Measurements from ENCODE around the gene MBD4. TPM values are rescaled to one million over a fixed set of nuclear protein-coding genes. Genes with fewer than 3 reads are reported as not detected.

Gene MBD4
- total RNA-seq, 2 donors from 2014 or later = 20.6 to 34.0 TPM

DNA sequence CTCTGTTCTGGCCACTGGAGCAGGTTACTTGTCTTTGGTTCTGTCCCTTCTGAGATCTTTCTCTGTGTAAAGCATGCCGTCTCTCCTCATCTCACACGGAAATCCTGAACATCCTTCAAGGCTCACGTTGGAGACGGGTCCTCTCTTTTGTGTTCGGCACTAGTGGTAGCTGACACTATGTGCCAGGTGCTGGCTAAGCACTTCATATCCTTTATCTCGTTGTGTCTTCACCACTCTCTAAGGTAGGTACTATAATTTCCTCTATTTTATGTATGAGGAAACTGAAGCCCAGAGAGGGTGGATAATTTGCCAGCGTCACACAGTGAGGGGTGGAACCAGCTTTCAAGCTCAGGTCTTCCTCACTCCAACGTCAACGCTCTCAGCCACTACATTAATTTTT, 1.5 kb upstream of the MBD4 start:
- H3K9me3 ChIP-seq = no peaks in the 10 kb centered on the region
- H3K4me3 ChIP-seq = no peak overlapping the region
- no peak for TF ChIP-seq POLR2AphosphoS5 (IDR thresholded peaks at IDR 0.05)
- no peak for TF ChIP-seq POLR2A (IDR thresholded peaks at IDR 0.05)
- TF ChIP-seq, protein P1, sequence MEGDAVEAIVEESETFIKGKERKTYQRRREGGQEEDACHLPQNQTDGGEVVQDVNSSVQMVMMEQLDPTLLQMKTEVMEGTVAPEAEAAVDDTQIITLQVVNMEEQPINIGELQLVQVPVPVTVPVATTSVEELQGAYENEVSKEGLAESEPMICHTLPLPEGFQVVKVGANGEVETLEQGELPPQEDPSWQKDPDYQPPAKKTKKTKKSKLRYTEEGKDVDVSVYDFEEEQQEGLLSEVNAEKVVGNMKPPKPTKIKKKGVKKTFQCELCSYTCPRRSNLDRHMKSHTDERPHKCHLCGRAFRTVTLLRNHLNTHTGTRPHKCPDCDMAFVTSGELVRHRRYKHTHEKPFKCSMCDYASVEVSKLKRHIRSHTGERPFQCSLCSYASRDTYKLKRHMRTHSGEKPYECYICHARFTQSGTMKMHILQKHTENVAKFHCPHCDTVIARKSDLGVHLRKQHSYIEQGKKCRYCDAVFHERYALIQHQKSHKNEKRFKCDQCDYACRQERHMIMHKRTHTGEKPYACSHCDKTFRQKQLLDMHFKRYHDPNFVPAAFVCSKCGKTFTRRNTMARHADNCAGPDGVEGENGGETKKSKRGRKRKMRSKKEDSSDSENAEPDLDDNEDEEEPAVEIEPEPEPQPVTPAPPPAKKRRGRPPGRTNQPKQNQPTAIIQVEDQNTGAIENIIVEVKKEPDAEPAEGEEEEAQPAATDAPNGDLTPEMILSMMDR (IDR thresholded peaks at IDR 0.05) = no peak
- H3K36me3 ChIP-seq = no peaks in the 10 kb centered on the region
- no peak for DNase-seq (ENCODE audit: low spot score)
- WGBS = 30% methylated on average over 9 of the region's 9 CpGs
- peaks cover 8% of the 10 kb centered on the region for H3K4me1 ChIP-seq (replicated peaks)
- no peaks in the 10 kb centered on the region for H3K27me3 ChIP-seq (replicated peaks; ENCODE audit: insufficient read depth)
- H3K27ac ChIP-seq = peak overlapping the region; percentile 81 to 84
- intact Hi-C loops (cut with DNase I) = no loop called here

GRCh38 chr3:129440618-129441190, 956 bp upstream of the MBD4 start:
- no peaks in the 10 kb centered on the region for H3K36me3 ChIP-seq
- intact Hi-C loops (cut with DNase I) = no loop called here
- H3K27ac ChIP-seq = peak overlapping the region; percentile 81 to 84
- no peaks in the 10 kb centered on the region for H3K27me3 ChIP-seq (replicated peaks; ENCODE audit: insufficient read depth)
- no peak for TF ChIP-seq POLR2AphosphoS5 (IDR thresholded peaks at IDR 0.05)
- TF ChIP-seq, protein P1 (IDR thresholded peaks at IDR 0.05) = no peak
- TF ChIP-seq POLR2A (IDR thresholded peaks at IDR 0.05) = no peak
- WGBS = 4% methylated on average over 9 of the region's 9 CpGs
- peak overlapping the region; percentile 58 to 68 for H3K4me3 ChIP-seq
- H3K9me3 ChIP-seq = no peaks in the 10 kb centered on the region
- H3K4me1 ChIP-seq (replicated peaks) = peaks cover 11% of the 10 kb centered on the region
- no peak for DNase-seq (ENCODE audit: low spot score)

GRCh38 chr3:129439226-129439816, 427 bp downstream of the MBD4 start:
- H3K4me1 ChIP-seq (replicated peaks) = peaks cover 17% of the 10 kb centered on the region
- peak overlapping the region; percentile 81 to 84 for H3K27ac ChIP-seq
- H3K4me3 ChIP-seq = peak overlapping the region; percentile 58 to 68
- no peaks in the 10 kb centered on the region for H3K9me3 ChIP-seq
- no peaks in the 10 kb centered on the region for H3K36me3 ChIP-seq
- DNase-seq (ENCODE audit: low spot score) = peak; percentile 24
- 0% methylated on average over 15 of the region's 17 CpGs for WGBS
- intact Hi-C loops (cut with DNase I) = no loop called here
- TF ChIP-seq POLR2A (IDR thresholded peaks at IDR 0.05) (no peak), POLR2AphosphoS5 (IDR thresholded peaks at IDR 0.05) (no peak)
- TF ChIP-seq, protein P1 (IDR thresholded peaks at IDR 0.05) = no peak
- H3K27me3 ChIP-seq (replicated peaks; ENCODE audit: insufficient read depth) = no peaks in the 10 kb centered on the region

GRCh38 chr3:129435367-129435766, 4.4 kb downstream of the MBD4 start:
- Histone ChIP-seq H3K4me3 (no peak overlapping the region), H3K9me3 (no peaks in the 10 kb centered on the region), H3K27ac (no peak overlapping the region), H3K4me1 (replicated peaks) (peaks cover 13% of the 10 kb centered on the region), H3K27me3 (replicated peaks; ENCODE audit: insufficient read depth) (no peaks in the 10 kb centered on the region), H3K36me3 (peaks cover 0 to 15% of the 10 kb centered on the region in 2 donors)
- no peak for DNase-seq (ENCODE audit: low spot score)
- 70% methylated on average over 1 of the region's 1 CpG for WGBS
- intact Hi-C loops (cut with DNase I) = no loop called here
- TF ChIP-seq POLR2AphosphoS5 (IDR thresholded peaks at IDR 0.05) (no peak), POLR2A (IDR thresholded peaks at IDR 0.05) (no peak)
- TF ChIP-seq, protein P1 (IDR thresholded peaks at IDR 0.05) = no peak

DNA sequence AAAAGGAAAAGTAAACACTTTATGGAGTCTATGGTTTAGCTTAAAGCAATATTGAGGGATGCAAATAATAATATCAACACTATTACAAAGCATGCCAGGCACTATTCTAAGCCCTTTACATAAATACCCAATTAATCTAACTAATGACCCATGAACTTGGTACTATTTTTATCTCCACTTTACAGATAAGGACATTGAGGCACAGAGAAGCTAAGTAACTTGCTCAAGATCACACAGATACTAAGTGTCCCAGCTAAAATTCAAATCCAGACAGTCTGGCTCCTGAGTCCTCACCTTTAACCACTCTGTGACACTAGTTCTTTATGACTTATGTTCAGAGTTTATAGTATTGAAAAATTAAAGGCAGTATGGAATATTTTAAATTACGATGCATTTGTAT, 5.6 kb downstream of the MBD4 start:
- TF ChIP-seq POLR2AphosphoS5 (IDR thresholded peaks at IDR 0.05) (no peak), POLR2A (IDR thresholded peaks at IDR 0.05) (no peak)
- TF ChIP-seq, protein P1 (IDR thresholded peaks at IDR 0.05) = no peak
- no peak for DNase-seq (ENCODE audit: low spot score)
- no peak overlapping the region for H3K27ac ChIP-seq
- no peaks in the 10 kb centered on the region for H3K9me3 ChIP-seq
- peaks cover 13% of the 10 kb centered on the region for H3K4me1 ChIP-seq (replicated peaks)
- no peak overlapping the region for H3K4me3 ChIP-seq
- intact Hi-C loops (cut with DNase I) = no loop called here
- no peaks in the 10 kb centered on the region for H3K27me3 ChIP-seq (replicated peaks; ENCODE audit: insufficient read depth)
- H3K36me3 ChIP-seq = peaks cover 0 to 15% of the 10 kb centered on the region in 2 donors
- WGBS = 91% methylated on average over 1 of the region's 1 CpG

Data from prostate gland (tissue), 2 donors.